IMR-90 (cell line): ENCODE results near the gene FERMT3. TPM values are rescaled to one million over a fixed set of nuclear protein-coding genes. Genes with fewer than 3 reads are reported as not detected.

Experiments used
- ATAC-seq: fragments of 200-7000 bp; cut with Tn5 transposase; 2 replicates; pipeline ENCODE4 v1.9.1; 2020; ENCODE audit warnings: low read depth, mild to moderate bottlenecking, moderate library complexity
- BruUV-seq: library from RNA; stranded (reverse); fragments of 400-500 nt; replicated peaks from 2 replicates; lab custom pipeline; 2021; lab: Mats Ljungman, UMichigan
- CTCF ChIA-PET: fragments of 300-600 bp; formaldehyde crosslinking; extraction: SDS; loops from one replicate; lab custom pipeline; 2021; ENCODE audit warnings: antibody characterized with exemption; lab: Yijun Ruan, JAX
- POLR2A ChIA-PET: fragments of 300-600 bp; sonication (Branson Sonifier 250); formaldehyde crosslinking; loops from one replicate; lab custom pipeline; 2022; ENCODE audit warnings: antibody characterized with exemption; ENCODE audit not compliant: unreplicated experiment; lab: Charles Lee
- DNase-seq: peaks from one replicate; pipeline ENCODE4 v3.0.0; 2013
- H2AFZ ChIP-seq: replicated peaks from 2 replicates; pipeline ENCODE3; 2013; ENCODE audit warnings: low read length, mild to moderate bottlenecking; ENCODE audit not compliant: poor library complexity
- H2AK5ac ChIP-seq: 2 replicates; pipeline ENCODE4 v1.6.1; 2013; ENCODE audit warnings: low read depth, low read length, inconsistent platforms
- H2AK9ac ChIP-seq: replicated peaks from 2 replicates; pipeline ENCODE3; 2013; ENCODE audit warnings: mild to moderate bottlenecking, low read depth, low read length, moderate library complexity; ENCODE audit not compliant: poor library complexity
- H2BK120ac ChIP-seq: 2 replicates; pipeline ENCODE4 v1.6.1; 2013; ENCODE audit warnings: low read depth, low read length, inconsistent platforms
- H2BK15ac ChIP-seq: 3 replicates; pipeline ENCODE4 v1.6.1; 2013; ENCODE audit warnings: low read depth, low read length, inconsistent platforms
- H2BK20ac ChIP-seq: 2 replicates; pipeline ENCODE4 v1.6.1; 2013; ENCODE audit warnings: low read depth, mild to moderate bottlenecking, inconsistent platforms, low read length, moderate library complexity
- H2BK5ac ChIP-seq: 2 replicates; pipeline ENCODE4 v1.6.1; 2013; ENCODE audit warnings: mild to moderate bottlenecking, low read depth, low read length, inconsistent platforms; ENCODE audit not compliant: poor library complexity, severe bottlenecking
- H3K14ac ChIP-seq: replicated peaks from 2 replicates; pipeline ENCODE4 v1.6.1; 2013; ENCODE audit warnings: low read depth, low read length, inconsistent platforms
- H3K18ac ChIP-seq: 2 replicates; pipeline ENCODE4 v1.6.1; 2013; ENCODE audit warnings: low read depth, low read length, control low read depth
- H3K23ac ChIP-seq: 2 replicates; pipeline ENCODE4 v1.6.1; 2013; ENCODE audit warnings: low read depth, low read length, inconsistent platforms
- H3K27ac ChIP-seq: 2 replicates; pipeline ENCODE4 v1.5.1; 2013; ENCODE audit warnings: mild to moderate bottlenecking, control low read depth, low read length; ENCODE audit not compliant: insufficient read depth
- H3K27me3 ChIP-seq: 2 replicates; pipeline ENCODE4 v1.6.1; 2013; ENCODE audit warnings: low read length; ENCODE audit not compliant: control insufficient read depth, insufficient read depth
- H3K36me3 ChIP-seq: 2 replicates; pipeline ENCODE4 v1.6.1; 2013; ENCODE audit warnings: low read length, mixed read lengths; ENCODE audit not compliant: control insufficient read depth, insufficient read depth
- H3K4ac ChIP-seq: 2 replicates; pipeline ENCODE4 v1.6.1; 2013; ENCODE audit warnings: low read depth, low read length, inconsistent platforms
- H3K4me1 ChIP-seq: 2 replicates; pipeline ENCODE4 v1.6.1; 2013; ENCODE audit warnings: low read length, mixed read lengths; ENCODE audit not compliant: control insufficient read depth, insufficient read depth
- H3K4me2 ChIP-seq: 2 replicates; pipeline ENCODE4 v1.6.1; 2013; ENCODE audit warnings: low read depth, mild to moderate bottlenecking, control low read depth, low read length, moderate library complexity
- H3K4me3 ChIP-seq: 2 replicates; pipeline ENCODE4 v1.5.1; 2013; ENCODE audit warnings: low read depth, mild to moderate bottlenecking, control low read depth, low read length, moderate library complexity; ENCODE audit not compliant: insufficient read depth
- H3K56ac ChIP-seq: 2 replicates; pipeline ENCODE4 v1.6.1; 2013; ENCODE audit warnings: low read length, inconsistent platforms; ENCODE audit not compliant: insufficient read depth; ENCODE audit errors: extremely low read depth
- H3K79me1 ChIP-seq, 2 experiments: 2 replicates each; pipeline ENCODE4 v1.6.1; 2013; ENCODE audit warnings: low read length in 2 of 2, inconsistent platforms in 1 of 2, low read depth in 1 of 2
- H3K9ac ChIP-seq: 2 replicates; pipeline ENCODE4 v1.6.1; 2013; ENCODE audit warnings: low read depth, low read length, control low read depth
- H3K9me1 ChIP-seq: 2 replicates; pipeline ENCODE4 v1.6.1; 2013; ENCODE audit warnings: low read length, inconsistent platforms; ENCODE audit not compliant: insufficient read depth
- H3K9me3 ChIP-seq: 2 replicates; pipeline ENCODE4 v1.6.1; 2013; ENCODE audit warnings: low read length; ENCODE audit not compliant: control insufficient read depth, insufficient read depth
- H4K20me1 ChIP-seq: 2 replicates; pipeline ENCODE4 v1.6.1; 2013; ENCODE audit warnings: low read length, inconsistent platforms; ENCODE audit not compliant: insufficient read depth
- H4K5ac ChIP-seq: 2 replicates; pipeline ENCODE4 v1.6.1; 2013; ENCODE audit warnings: mild to moderate bottlenecking, low read depth, low read length, control low read depth
- H4K8ac ChIP-seq, 2 experiments: 2 replicates each; pipeline ENCODE4 v1.6.1; 2013; ENCODE audit warnings: low read depth in 2 of 2, low read length in 2 of 2, control low read depth in 1 of 2, inconsistent platforms in 1 of 2
- H4K91ac ChIP-seq: 2 replicates; pipeline ENCODE4 v1.6.1; 2013; ENCODE audit warnings: low read depth, low read length, inconsistent platforms; ENCODE audit not compliant: insufficient read depth
- BHLHE40 ChIP-seq: fragments of 150-350 bp; IDR thresholded peaks from 2 replicates; pipeline ENCODE4 v1.6.1; 2016; ENCODE audit warnings: mild to moderate bottlenecking, low read depth, low read length
- CEBPB ChIP-seq: IDR thresholded peaks from 2 replicates; pipeline ENCODE4 v1.6.1; 2012; ENCODE audit warnings: low read depth, low read length, improper control_type of control experiment
- CHD1 ChIP-seq: IDR thresholded peaks from 2 replicates; pipeline ENCODE4 v1.6.1; 2012; ENCODE audit warnings: low read depth, low read length, improper control_type of control experiment
- FOS ChIP-seq: fragments of 150-350 bp; IDR thresholded peaks from 2 replicates; pipeline ENCODE4 v1.6.1; 2016; ENCODE audit warnings: low read depth, low read length
- MAFK ChIP-seq: IDR thresholded peaks from 2 replicates; pipeline ENCODE4 v1.6.1; 2012; ENCODE audit warnings: low read depth, low read length, improper control_type of control experiment
- MAZ ChIP-seq: IDR thresholded peaks from 2 replicates; pipeline ENCODE4 v1.6.1; 2012; ENCODE audit warnings: low read depth, mild to moderate bottlenecking, low read length, improper control_type of control experiment, moderate library complexity, borderline replicate concordance
- MXI1 ChIP-seq: IDR thresholded peaks from 2 replicates; pipeline ENCODE4 v1.6.1; 2012; ENCODE audit warnings: low read depth, mild to moderate bottlenecking, low read length, moderate library complexity, borderline replicate concordance
- NFE2L2 ChIP-seq: fragments of 150-350 bp; IDR thresholded peaks from 2 replicates; pipeline ENCODE4 v1.6.1; 2016; ENCODE audit warnings: low read depth, mild to moderate bottlenecking, low read length
- POLR2A ChIP-seq: IDR thresholded peaks from 2 replicates; pipeline ENCODE4 v1.6.1; 2012; ENCODE audit warnings: mild to moderate bottlenecking, low read depth, low read length
- RAD21 ChIP-seq: IDR thresholded peaks from 2 replicates; pipeline ENCODE4 v1.6.1; 2012; ENCODE audit warnings: low read length, improper control_type of control experiment
- RCOR1 ChIP-seq: IDR thresholded peaks from 2 replicates; pipeline ENCODE4 v1.6.1; 2012; ENCODE audit warnings: mild to moderate bottlenecking, low read length, improper control_type of control experiment; ENCODE audit not compliant: insufficient replicate concordance
- RFX5 ChIP-seq: IDR thresholded peaks from 2 replicates; pipeline ENCODE4 v1.8.0; 2012; ENCODE audit warnings: low read depth, mild to moderate bottlenecking, low read length, moderate library complexity
- SMC3 ChIP-seq: fragments of 150-350 bp; IDR thresholded peaks from 2 replicates; pipeline ENCODE4 v1.6.1; 2016; ENCODE audit warnings: low read depth, mild to moderate bottlenecking, antibody characterized with exemption, low read length, moderate library complexity
- WGBS, 2 experiments: methylation state at CpG; one replicate each; pipeline versions ENCODE4 v1.1.5 to v1.1.7; 2013; ENCODE audit warnings: missing lambda C conversion rate in 2 of 2; ENCODE audit not compliant: insufficient read length in 1 of 2; ENCODE audit errors: extremely low coverage in 2 of 2; 5-methylcytosine and 5-hydroxymethylcytosine counted together
- dilution Hi-C: fragments of 300-500 bp; cut with HindIII; formaldehyde crosslinking; loops from one replicate; pipeline ENCODE4 v1.14.3; 2018; ENCODE audit warnings: low sequenced_read_pairs; ENCODE audit not compliant: unreplicated experiment
- in situ Hi-C: fragments of 300-500 bp; cut with MboI; formaldehyde crosslinking; loops from 3 replicates; pipeline ENCODE4 v1.14.3; 2019; ENCODE audit warnings: low sequenced_read_pairs, inconsistent platforms, mixed read lengths
- intact Hi-C: fragments of 100-400 bp; cut with micrococcal nuclease; formaldehyde crosslinking; loops from 2 replicates; pipeline ENCODE4 v1.10.0; 2022
- polyA plus RNA-seq, 3 experiments: library from polyadenylated mRNA; depleted of rRNA; stranded (reverse); fragments of >200 nt; gene quantifications; 2 replicates each; pipeline ENCODE4 v1.2.3, GENCODE V29; 2012; ENCODE audit warnings: low replicate concordance in 1 of 3
- total RNA-seq: library from RNA; depleted of rRNA; stranded (reverse); fragments of >200 nt; gene quantifications from 2 replicates; pipeline ENCODE4 v1.2.3, GENCODE V29; 2012
- TF ChIP-seq, protein P1 (sequence below): conservative IDR thresholded peaks from 2 replicates; pipeline ENCODE4 v1.5.1; 2012; ENCODE audit warnings: mild to moderate bottlenecking, low read depth, low read length, improper control_type of control experiment
- TF ChIP-seq, protein P2 (sequence below): fragments of 150-350 bp; IDR thresholded peaks from 2 replicates; pipeline ENCODE4 v1.6.1; 2016; ENCODE audit warnings: low read depth, mild to moderate bottlenecking, low read length, moderate library complexity, borderline replicate concordance
- TF ChIP-seq, protein P3 (sequence below): fragments of 150-350 bp; IDR thresholded peaks from 2 replicates; pipeline ENCODE4 v1.6.1; 2017; ENCODE audit warnings: mild to moderate bottlenecking, antibody characterized with exemption, low read length, low read depth

Gene FERMT3
- total and polyA plus RNA-seq, 2 of the 4 experiments (the other 2 are of a cell fraction) = 0.36 to 2.3 TPM

DNA sequence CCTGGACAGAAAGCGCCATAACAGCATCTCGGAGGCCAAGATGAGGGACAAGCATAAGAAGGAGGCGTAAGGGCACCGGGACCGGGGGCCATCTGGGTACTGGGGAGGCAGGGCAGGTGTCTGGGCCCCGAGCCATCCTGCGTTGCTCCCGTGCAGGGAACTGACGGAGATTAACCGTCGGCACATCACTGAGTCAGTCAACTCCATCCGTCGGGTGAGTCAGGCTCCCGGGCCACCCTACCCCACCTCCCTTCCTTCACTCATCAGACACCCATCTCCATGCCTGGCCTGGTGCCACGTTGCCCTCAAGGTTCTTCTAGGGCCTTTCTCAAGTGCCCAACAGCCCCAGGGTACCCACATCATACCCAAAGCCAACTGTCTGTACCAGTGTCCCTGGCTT, 59.8 kb downstream of the FERMT3 start:
- Histone ChIP-seq H3K27ac (no peak overlapping the region), H3K36me3 (peaks cover 31% of the 10 kb centered on the region), H4K91ac (no peak overlapping the region), H3K27me3 (no peaks in the 10 kb centered on the region), H2BK5ac (no peak overlapping the region), H3K79me1 (peaks cover 0 to 25% of the 10 kb centered on the region in 2 experiments; a peak in 2 of 4 replicates), H2AK9ac (no peak overlapping the region), H4K8ac (no peak overlapping the region), H4K20me1 (no peaks in the 10 kb centered on the region; the same call in 1 of the 2 replicates), H3K18ac (no peak overlapping the region), H2BK120ac (no peak overlapping the region), H2BK20ac (no peak overlapping the region), H3K4ac (no peak overlapping the region), H3K9me3 (no peaks in the 10 kb centered on the region), H3K9me1 (0 out of 2 replicates have a peak, but pooled peaks cover 5% of the 10 kb centered on the region), H2AFZ (no peak overlapping the region), H2AK5ac (no peak overlapping the region), H3K9ac (no peak overlapping the region), H3K4me1 (peaks cover 16% of the 10 kb centered on the region), H3K4me2 (no peak overlapping the region), H3K23ac (no peak overlapping the region), H3K14ac (no peak overlapping the region), H3K4me3 (no peak overlapping the region), H3K56ac (no peak overlapping the region), H2BK15ac (no peak overlapping the region), H4K5ac (no peak overlapping the region)
- whole genome bisulfite sequencing, 2 experiments = 70% methylated on average over 9 of the region's 15 CpGs; no CpG with 5 or more reads in 1 of the 2 experiments
- no TSS peak for BruUV-seq
- no peak for ATAC-seq
- dilution Hi-C loops (no loop called here), intact Hi-C loops (no loop called here), in situ Hi-C loops (no loop called here)
- no peak for DNase-seq
- POLR2A ChIA-PET = no interaction called here
- CTCF ChIA-PET = no interaction called here
- TF ChIP-seq MAFK (no peak), SMC3 (no peak), MXI1 (no peak), BHLHE40 (no peak), RFX5 (no peak), POLR2A (no peak), FOS (no peak), MAZ (no peak), CEBPB (no peak), RCOR1 (no peak), CHD1 (no peak), NFE2L2 (no peak), RAD21 (no peak)
- TF ChIP-seq, protein P1, sequence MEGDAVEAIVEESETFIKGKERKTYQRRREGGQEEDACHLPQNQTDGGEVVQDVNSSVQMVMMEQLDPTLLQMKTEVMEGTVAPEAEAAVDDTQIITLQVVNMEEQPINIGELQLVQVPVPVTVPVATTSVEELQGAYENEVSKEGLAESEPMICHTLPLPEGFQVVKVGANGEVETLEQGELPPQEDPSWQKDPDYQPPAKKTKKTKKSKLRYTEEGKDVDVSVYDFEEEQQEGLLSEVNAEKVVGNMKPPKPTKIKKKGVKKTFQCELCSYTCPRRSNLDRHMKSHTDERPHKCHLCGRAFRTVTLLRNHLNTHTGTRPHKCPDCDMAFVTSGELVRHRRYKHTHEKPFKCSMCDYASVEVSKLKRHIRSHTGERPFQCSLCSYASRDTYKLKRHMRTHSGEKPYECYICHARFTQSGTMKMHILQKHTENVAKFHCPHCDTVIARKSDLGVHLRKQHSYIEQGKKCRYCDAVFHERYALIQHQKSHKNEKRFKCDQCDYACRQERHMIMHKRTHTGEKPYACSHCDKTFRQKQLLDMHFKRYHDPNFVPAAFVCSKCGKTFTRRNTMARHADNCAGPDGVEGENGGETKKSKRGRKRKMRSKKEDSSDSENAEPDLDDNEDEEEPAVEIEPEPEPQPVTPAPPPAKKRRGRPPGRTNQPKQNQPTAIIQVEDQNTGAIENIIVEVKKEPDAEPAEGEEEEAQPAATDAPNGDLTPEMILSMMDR = no peak
- TF ChIP-seq, protein P2, sequence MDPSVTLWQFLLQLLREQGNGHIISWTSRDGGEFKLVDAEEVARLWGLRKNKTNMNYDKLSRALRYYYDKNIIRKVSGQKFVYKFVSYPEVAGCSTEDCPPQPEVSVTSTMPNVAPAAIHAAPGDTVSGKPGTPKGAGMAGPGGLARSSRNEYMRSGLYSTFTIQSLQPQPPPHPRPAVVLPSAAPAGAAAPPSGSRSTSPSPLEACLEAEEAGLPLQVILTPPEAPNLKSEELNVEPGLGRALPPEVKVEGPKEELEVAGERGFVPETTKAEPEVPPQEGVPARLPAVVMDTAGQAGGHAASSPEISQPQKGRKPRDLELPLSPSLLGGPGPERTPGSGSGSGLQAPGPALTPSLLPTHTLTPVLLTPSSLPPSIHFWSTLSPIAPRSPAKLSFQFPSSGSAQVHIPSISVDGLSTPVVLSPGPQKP = no peak
- TF ChIP-seq, protein P3, sequence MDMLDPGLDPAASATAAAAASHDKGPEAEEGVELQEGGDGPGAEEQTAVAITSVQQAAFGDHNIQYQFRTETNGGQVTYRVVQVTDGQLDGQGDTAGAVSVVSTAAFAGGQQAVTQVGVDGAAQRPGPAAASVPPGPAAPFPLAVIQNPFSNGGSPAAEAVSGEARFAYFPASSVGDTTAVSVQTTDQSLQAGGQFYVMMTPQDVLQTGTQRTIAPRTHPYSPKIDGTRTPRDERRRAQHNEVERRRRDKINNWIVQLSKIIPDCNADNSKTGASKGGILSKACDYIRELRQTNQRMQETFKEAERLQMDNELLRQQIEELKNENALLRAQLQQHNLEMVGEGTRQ = no peak
